ENCODE data around the gene PTPRH. TPM values are rescaled to one million over a fixed set of nuclear protein-coding genes. Genes with fewer than 3 reads are reported as not detected.
A peak's percentile ranks its signal among the peaks of the same experiment; 100 is the strongest.

PTPRH gene
- polyA plus RNA-seq, 1 of the 3 experiments (the other 2 are of a cell fraction), result 1.1 TPM

GRCh38 chr19:55230329-55230728 lies 21.0 kb upstream of the PTPRH start (continued):
- TF ChIP-seq GABPA (IDR thresholded peaks at IDR 0.05; ENCODE audit: low read depth) (no peak), TEAD4 (IDR thresholded peaks at IDR 0.05; ENCODE audit: borderline replicate concordance, insufficient read depth) (no peak)

DNA sequence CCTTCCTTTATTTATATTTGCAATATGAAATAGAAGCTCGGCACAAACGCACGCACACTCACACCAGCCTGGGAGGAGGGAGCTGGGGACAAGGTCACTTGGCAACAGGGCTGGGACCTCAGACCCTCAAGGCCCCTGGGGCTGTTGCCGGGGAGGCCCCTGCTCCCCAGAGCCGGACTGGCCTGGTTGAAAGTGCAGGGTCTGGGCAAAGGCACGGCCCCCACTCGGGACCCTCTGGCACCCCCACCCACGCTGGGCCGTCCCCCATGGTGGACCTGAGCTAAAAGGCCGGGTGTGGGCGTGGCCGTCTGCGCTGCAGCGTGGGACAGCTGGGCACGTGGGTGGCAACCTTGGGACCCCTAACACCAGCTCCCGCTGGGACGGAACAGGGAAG lies 20.5 kb upstream of the PTPRH start:
- 95% methylated on average over 6 of the region's 17 CpGs for WGBS (ENCODE audit: low lambda C conversion rate)
- no peaks in the 10 kb centered on the region for H3K9me2 ChIP-seq

GRCh38 chr19:55229145-55229788 lies 20.0 kb upstream of the PTPRH start:
- Histone ChIP-seq H3K4me2 (no peak overlapping the region), H3K9me2 (no peaks in the 10 kb centered on the region), H3K9ac (no peak overlapping the region), H3K4me3 (ENCODE audit: low read depth in 2 of 2, low read length in 1 of 2) (no peak overlapping the region), H3K9me3 (no peaks in the 10 kb centered on the region), H3K79me2 (ENCODE audit: insufficient read depth) (no peaks in the 10 kb centered on the region), H3F3A (replicated peaks; ENCODE audit: insufficient read depth) (no peaks in the 10 kb centered on the region), H3K36me3 (replicated peaks in 1 of 2; ENCODE audit: control insufficient read depth in 1 of 2, insufficient read depth in 2 of 2, low read length in 1 of 2) (peaks cover 7 to 61% of the 10 kb centered on the region in 2 experiments), H4K20me1 (ENCODE audit: insufficient read depth) (peaks cover 16% of the 10 kb centered on the region; the same call in 1 of the 2 replicates), H2AFZ (ENCODE audit: low read depth) (no peak overlapping the region), H3K4me1 (ENCODE audit: control insufficient read depth in 1 of 2, insufficient read depth in 2 of 2, low read depth in 1 of 2, low read length in 1 of 2) (peaks cover 0 to 38% of the 10 kb centered on the region in 2 experiments; a peak in 1 of 4 replicates), H3K27me3 (ENCODE audit: insufficient read depth) (no peaks in the 10 kb centered on the region), H3K27ac (ENCODE audit: low read depth in 2 of 2, low read length in 1 of 2) (peak overlapping the region in 1 of 2 experiments; percentile 78; a peak in 2 of 4 replicates)
- CTCF ChIA-PET, result interaction anchor here (1.0 kb wide), 1 partner anchor 88 kb away, joined by 3 read pairs; no protein-coding TSS in a partner anchor
- POLR2A ChIA-PET, result no interaction called here
- 97% methylated on average over 18 of the region's 18 CpGs for WGBS (ENCODE audit: low lambda C conversion rate)
- DNase-seq, result no peak
- no peak for TF ChIP-seq RCOR1 (IDR thresholded peaks at IDR 0.05; ENCODE audit: low read length)
- no peak for TF ChIP-seq SIN3A (IDR thresholded peaks at IDR 0.05; ENCODE audit: borderline replicate concordance, low read depth, low read length)
- TF ChIP-seq, protein P1, sequence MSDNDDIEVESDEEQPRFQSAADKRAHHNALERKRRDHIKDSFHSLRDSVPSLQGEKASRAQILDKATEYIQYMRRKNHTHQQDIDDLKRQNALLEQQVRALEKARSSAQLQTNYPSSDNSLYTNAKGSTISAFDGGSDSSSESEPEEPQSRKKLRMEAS (IDR thresholded peaks at IDR 0.05; ENCODE audit: low read depth), result no peak
- no peak for TF ChIP-seq EP300 (IDR thresholded peaks at IDR 0.05; ENCODE audit: borderline replicate concordance in 1 of 2, low read depth in 1 of 2, low read length in 1 of 2)
- no peak for TF ChIP-seq NRF1 (IDR thresholded peaks at IDR 0.05; ENCODE audit: low read depth, low read length)
- TF ChIP-seq TCF12 (IDR thresholded peaks at IDR 0.05), result no peak
- TF ChIP-seq, protein P2, sequence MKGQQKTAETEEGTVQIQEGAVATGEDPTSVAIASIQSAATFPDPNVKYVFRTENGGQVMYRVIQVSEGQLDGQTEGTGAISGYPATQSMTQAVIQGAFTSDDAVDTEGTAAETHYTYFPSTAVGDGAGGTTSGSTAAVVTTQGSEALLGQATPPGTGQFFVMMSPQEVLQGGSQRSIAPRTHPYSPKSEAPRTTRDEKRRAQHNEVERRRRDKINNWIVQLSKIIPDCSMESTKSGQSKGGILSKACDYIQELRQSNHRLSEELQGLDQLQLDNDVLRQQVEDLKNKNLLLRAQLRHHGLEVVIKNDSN (IDR thresholded peaks at IDR 0.05; ENCODE audit: borderline replicate concordance, low read depth), result no peak
- TF ChIP-seq, protein P3, sequence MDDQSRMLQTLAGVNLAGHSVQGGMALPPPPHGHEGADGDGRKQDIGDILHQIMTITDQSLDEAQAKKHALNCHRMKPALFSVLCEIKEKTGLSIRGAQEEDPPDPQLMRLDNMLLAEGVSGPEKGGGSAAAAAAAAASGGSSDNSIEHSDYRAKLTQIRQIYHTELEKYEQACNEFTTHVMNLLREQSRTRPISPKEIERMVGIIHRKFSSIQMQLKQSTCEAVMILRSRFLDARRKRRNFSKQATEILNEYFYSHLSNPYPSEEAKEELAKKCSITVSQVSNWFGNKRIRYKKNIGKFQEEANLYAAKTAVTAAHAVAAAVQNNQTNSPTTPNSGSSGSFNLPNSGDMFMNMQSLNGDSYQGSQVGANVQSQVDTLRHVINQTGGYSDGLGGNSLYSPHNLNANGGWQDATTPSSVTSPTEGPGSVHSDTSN (IDR thresholded peaks at IDR 0.05), result no peak
- no peak for TF ChIP-seq RFX5 (IDR thresholded peaks at IDR 0.05; ENCODE audit: low read length)
- TF ChIP-seq USF2 (IDR thresholded peaks at IDR 0.05; ENCODE audit: borderline replicate concordance, low read depth, low read length), result no peak
- TF ChIP-seq TAF1 (IDR thresholded peaks at IDR 0.05; ENCODE audit: borderline replicate concordance, low read depth, low read length), result no peak
- no peak for TF ChIP-seq ZBTB33 (IDR thresholded peaks at IDR 0.05; ENCODE audit: borderline replicate concordance, low read depth)
- TF ChIP-seq EZH2phosphoT487 (IDR thresholded peaks at IDR 0.05; ENCODE audit: borderline replicate concordance, low read depth), result no peak
- TF ChIP-seq CHD2 (IDR thresholded peaks at IDR 0.05; ENCODE audit: low read length, partially characterized antibody), result no peak
- TF ChIP-seq MXI1 (IDR thresholded peaks at IDR 0.05; ENCODE audit: low read depth, low read length), result no peak
- TF ChIP-seq NFIC (IDR thresholded peaks at IDR 0.05; ENCODE audit: borderline replicate concordance), result no peak
- no peak for TF ChIP-seq FOXJ3 (CRISPR knock-in tag; IDR thresholded peaks at IDR 0.05)
- TF ChIP-seq POLR2AphosphoS5 (IDR thresholded peaks at IDR 0.05; ENCODE audit: low read depth, low read length), result no peak
- TF ChIP-seq SMC3 (IDR thresholded peaks at IDR 0.05; ENCODE audit: low read depth, low read length), result no peak

More for the DNA sequence above, 20.5 kb upstream of the PTPRH start:
- Histone ChIP-seq H3K4me2 (no peak overlapping the region), H4K20me1 (ENCODE audit: insufficient read depth) (peaks cover 16% of the 10 kb centered on the region; the same call in 1 of the 2 replicates), H3F3A (replicated peaks; ENCODE audit: insufficient read depth) (no peaks in the 10 kb centered on the region), H3K9me3 (no peaks in the 10 kb centered on the region), H3K4me3 (ENCODE audit: low read depth in 2 of 2, low read length in 1 of 2) (no peak overlapping the region), H3K4me1 (ENCODE audit: control insufficient read depth in 1 of 2, insufficient read depth in 2 of 2, low read depth in 1 of 2, low read length in 1 of 2) (peaks cover 0 to 38% of the 10 kb centered on the region in 2 experiments; a peak in 1 of 4 replicates), H3K9ac (no peak overlapping the region), H3K79me2 (ENCODE audit: insufficient read depth) (no peaks in the 10 kb centered on the region), H3K27me3 (ENCODE audit: insufficient read depth) (no peaks in the 10 kb centered on the region), H2AFZ (ENCODE audit: low read depth) (no peak overlapping the region), H3K27ac (ENCODE audit: low read depth in 2 of 2, low read length in 1 of 2) (no peak overlapping the region; a peak in 1 of 4 replicates), H3K36me3 (replicated peaks in 1 of 2; ENCODE audit: control insufficient read depth in 1 of 2, insufficient read depth in 2 of 2, low read length in 1 of 2) (peaks cover 7 to 66% of the 10 kb centered on the region in 2 experiments)
- DNase-seq, result no peak
- CTCF ChIA-PET, result interaction anchor here (1.0 kb wide), 1 partner anchor 89 kb away, joined by 3 read pairs; no protein-coding TSS in a partner anchor
- TF ChIP-seq RXRA (IDR thresholded peaks at IDR 0.05; ENCODE audit: borderline replicate concordance, low read depth), result no peak
- POLR2A ChIA-PET, result no interaction called here

Measured in SK-N-SH (cell line).